ENCODE data around the gene SPINK4.

SPINK4 gene, protein sequence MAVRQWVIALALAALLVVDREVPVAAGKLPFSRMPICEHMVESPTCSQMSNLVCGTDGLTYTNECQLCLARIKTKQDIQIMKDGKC

GRCh38 chr9:33239921-33240320 is at the start of gene SPINK4:
SPINK4 (plus strand) TSS chr9:33240167; CDS start chr9:33240209, 42 bp downstream.
- DNase-seq: no peak

DNA sequence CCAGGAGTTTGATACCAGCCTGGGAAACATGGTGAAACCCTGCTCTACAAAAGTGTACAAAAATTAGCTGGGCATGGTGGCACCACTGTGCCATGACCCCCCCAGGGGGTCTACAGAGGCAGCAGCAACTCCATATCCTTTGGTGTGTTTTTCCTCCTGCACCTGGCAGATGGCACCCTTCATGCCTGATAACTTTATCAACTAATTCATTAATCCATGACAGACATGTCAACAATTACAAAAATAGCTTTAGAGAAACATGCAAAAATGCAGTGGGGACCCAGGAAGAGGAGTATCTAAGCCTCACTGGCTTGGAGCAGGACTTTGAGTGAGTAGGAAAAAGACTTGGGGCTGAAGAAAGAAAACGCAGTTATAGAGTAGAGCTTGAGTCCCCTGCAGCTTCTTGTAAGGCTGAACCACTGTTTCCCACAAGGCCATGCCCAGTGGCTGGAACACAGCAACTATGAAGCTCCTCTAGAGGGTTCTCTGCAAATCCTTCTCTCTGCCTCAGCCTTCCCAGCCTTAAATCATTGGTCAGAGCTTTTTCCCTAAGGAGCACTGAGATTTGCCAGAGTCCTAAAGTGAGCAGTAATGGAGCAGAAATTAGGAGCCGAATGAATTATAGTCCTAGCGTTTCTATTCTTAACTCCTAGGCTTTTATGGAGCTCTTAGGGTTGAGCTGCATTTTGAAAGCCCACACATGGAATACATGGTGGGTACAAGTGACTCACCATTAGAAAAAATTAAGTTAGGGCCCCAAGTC is 47.3 kb upstream of the SPINK4 start:
- DNase-seq: no peak

GRCh38 chr9:33193818-33194217 is 46.1 kb upstream of the SPINK4 start:
- DNase-seq: no peak

GRCh38 chr9:33196736-33197135 is 43.2 kb upstream of the SPINK4 start:
- DNase-seq: no peak

DNA sequence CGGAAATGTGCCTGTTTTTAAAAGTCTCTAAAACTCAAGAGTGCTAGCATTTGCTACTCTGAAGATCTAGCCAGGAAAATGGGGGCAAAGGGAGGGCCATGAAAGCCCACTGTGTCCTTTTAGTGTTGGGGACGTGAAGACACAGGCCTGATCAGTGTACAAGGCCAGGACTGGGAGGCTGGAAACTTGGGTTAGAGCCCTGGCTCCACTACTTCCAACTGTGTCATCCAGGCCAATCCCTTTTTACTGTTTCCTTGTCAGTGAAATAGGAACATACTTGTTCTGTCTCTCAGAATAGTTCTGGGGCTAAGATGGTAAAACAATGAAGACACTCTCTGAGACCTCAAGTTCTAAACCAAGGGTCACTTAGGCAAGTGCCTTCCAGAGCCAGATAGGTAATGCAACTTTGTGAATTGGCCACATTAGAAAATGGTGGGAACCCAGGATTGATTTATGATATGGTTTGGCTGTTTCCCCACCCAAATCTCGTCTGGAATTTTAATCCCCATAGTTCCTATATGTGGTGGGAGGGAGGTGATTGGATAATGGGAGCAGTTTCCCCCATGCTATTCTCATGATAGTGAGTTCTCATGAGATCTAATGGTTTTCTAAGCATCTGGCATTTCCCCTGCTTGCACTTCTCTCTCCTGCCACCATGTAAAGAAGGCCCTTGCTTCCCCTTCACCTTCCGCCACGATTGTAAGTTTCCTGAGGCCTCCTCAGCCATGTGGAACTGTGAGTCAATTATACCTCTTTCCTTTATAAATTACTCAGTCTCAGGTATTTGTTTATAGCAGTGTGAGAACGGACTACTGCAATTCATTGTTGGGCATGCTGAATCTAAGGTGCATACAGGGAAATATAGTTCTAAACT is 42.5 kb upstream of the SPINK4 start:
- DNase-seq: no peak

- no peak for DNase-seq
These were observed 41.8 kb upstream of the SPINK4 start for GRCh38 chr9:33198165-33198564.

DNA sequence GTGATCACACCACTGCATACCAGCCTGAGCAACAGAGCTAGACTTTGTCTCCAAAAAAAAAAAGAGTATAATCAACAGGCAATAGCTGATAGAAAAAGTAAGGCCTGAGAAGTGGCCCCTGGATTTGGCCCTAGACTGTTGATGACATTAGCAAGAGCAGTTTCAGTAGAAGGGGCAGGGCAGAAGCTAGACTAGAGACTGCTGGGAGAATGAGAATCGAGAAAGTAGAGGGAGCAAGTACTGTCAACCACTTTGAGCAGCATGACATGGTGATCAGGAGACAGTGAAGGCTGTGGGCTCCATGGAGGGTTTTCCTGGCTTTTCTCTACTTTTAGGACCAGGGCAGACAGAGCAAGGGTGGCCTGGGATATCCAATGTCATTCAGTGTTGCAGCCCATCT is 37.9 kb upstream of the SPINK4 start:
- no peak for DNase-seq

DNA sequence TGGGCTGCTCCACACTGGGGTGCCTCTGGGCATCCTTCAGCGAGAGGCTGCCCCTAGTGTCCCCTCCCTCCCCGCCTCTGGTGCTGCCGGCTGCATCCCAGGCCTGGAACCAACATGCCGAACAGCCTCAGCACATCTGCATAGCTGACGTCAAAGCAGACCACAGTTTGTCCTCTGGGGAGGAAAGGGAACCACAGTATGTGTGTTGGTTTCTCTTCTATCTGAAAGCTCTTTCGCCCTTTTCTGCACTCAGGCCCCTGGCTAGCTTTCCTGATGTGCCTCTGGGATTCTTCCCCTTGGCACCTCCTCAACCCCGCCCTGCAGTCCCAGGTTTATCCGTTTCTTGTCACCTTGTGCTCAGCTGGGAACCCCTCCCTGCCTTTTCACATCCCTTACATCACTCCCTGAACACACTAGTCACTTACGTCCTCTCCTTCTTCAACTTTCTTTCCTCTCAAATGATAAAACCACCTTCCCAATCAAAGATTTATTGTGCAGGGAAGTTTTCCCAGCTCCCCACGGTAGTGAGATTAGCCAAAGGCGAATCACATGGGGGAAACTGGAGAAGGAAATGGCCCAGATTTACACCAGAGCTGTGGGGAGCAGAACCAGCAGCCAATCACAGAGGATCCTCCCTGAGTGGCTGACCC is 37.3 kb upstream of the SPINK4 start:
- DNase-seq: no peak

DNA sequence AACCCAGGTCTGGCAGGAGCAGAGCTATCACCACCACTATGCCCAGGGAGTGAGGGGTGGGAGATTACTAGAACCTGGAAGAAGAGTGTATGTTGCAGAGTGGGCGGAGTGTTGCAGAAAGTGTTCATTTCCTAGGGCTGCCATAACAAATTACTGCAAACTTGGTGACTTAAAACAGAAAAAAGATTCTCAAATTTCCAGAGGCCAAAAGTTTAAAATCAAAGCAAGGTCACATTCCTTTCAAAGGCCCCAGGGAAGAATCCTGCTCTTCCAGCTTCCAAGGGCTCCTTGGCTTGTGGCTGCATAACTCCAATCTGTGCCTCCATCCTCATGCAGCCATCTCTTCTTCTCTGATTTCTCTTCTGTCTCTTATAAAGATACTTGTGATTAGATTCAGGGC is 30.6 kb upstream of the SPINK4 start:
- no peak for DNase-seq

GRCh38 chr9:33210006-33210715 is 29.8 kb upstream of the SPINK4 start:
- no peak for DNase-seq

DNA sequence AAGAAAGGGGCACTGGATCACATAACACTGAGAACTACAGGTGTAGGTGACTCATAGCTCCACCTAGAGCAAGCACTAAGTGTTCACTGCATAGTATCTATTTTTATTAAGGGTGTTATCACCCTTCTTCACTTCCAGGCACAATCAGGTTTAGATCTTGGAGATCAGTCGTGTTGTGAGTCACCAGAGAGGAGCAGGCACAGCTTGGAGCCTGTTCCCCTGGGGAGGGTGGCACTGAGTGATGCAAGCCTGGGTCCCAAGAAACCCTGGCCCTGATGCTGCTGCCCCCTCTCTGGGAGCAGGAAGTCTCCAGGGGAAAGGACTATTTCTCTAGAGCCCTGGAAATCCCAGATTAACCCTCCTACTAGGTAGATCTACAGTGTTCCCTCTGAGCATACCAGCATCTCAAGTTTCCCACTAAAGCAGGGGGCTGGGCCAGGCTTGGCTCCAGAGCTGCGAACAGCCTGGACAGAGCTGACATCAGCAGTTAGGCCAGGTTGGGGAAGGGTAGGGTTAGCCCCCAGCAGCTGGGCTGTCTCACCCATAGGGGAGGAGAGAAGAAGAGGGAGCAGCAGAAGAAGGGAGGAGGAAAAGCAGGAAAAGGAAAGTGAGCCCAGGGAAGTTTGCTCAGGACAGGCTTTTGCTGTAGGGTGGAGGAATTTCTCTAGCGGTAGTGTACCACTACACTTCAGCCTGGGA is 28.1 kb upstream of the SPINK4 start:
- no peak for DNase-seq

DNA sequence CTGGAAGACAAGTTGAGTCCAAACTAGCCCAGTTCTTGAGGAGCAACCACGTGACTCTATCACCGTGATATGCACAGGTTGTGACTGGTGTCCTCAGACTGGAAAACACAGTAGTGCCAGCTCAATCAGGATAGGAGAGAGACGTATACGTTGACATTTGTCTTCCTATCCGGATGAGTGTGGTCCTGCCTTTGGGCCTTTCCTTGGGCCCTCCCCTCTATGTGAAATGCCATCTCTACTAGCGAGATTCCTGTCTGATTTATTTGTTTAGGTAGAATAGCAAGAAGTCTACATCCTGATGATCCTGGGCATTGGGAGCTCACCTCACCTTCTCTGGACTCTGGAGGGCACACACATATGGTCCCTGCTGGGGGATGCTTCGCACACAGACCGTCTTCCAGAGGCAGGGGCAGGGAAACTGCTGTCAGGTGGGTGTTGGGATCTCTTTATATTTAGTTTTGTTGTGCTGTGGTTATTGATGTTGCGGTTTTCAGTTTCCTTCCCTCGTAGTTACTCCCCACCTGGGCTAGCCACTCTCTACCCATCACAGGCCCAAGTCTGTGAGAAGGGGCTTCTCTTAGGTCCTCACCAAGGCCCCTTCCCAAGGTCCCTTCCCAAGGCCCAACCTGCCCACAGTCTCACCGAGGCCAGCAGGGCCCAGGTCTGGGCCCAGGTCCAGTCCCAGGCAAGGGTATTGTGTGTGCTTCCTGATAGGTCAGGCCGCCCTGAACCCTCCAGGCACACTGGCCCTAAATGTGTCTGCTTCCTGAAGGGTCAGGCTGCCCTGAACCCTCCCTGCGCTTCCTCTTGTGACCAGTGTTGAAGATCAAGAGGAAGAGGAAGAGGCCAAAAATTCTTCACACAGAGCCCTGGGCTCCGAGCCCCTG is 19.0 kb upstream of the SPINK4 start:
- no peak for DNase-seq

DNA sequence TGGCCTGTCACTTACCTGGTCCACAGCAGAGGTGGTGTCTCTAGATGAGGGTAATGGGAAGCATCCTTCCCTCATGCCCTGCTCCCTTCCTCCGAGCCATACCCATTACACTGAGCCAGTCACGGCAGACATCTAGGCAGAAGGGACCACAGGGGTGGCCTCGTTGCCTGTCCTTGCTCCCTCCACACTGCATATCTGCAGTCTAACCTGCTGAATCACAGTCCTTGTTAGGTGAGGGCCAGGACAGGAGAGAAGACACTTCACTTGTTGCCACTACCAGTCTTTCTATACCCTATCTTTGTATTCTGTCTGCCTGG is 18.4 kb upstream of the SPINK4 start:
- no peak for DNase-seq

- DNase-seq: no peak
These were observed 17.9 kb upstream of the SPINK4 start for GRCh38 chr9:33222031-33222430.

GRCh38 chr9:33223696-33224095 is 16.3 kb upstream of the SPINK4 start:
- DNase-seq: no peak

- peak; percentile 82 for DNase-seq
These were observed 14.4 kb upstream of the SPINK4 start for GRCh38 chr9:33225319-33226147.

DNA sequence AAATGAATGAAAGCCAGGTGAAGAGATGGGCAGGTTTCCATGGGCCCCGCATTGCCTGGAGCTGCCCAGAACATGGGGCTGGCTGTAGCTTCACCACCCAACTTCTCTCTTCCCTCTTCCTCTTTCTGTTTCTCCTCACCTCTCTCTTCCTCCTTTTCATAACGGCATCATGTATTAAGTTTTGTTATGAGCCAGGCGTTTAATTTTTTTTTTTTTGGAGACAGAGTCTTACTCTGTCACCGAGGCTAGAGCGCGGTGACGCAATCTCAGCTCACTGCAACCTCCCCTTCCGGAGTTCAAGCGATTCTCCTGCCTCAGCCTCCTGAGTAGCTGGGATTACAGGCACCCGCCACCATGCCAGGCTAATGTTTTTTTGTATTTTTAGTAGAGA is 13.0 kb upstream of the SPINK4 start:
- no peak for DNase-seq

DNA sequence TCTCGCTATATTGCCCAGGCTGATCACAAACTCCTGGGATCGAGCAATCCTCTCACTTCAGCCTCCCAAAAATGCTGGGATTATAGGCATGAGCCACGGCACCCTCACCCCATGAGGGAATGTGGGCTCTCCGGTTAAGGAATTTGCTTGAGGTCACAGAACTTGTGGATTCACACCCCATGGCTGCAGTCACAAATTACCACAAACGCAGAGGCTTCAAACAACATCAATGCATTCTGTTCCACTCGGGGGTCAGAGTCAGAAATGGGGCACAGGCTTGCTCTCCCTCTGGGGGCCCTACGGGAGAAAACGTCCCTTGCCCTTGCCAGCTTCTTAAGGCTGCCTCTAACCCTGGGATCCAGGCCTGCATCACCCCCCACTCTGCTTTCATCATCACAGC is 12.2 kb upstream of the SPINK4 start:
- no peak for DNase-seq

DNA sequence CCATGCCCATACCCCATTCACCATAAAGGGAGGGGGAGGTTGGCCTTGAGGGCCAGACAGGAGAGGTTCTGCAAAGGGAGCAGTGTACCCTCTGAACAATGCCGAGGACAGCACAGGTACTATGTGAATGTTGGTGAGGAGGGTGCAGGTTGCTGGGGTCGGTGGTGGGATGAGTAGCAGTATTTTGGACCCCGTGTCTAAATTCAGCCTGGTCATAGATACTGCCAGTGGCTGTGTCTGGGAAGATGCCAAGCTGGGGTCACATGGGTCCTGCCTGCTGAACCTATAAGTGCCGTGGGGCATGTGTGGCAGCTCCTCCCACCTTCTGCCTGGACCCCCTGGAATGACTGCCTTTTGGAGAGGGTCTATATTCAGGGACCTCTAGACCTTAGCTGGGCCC is 11.4 kb upstream of the SPINK4 start:
- DNase-seq: no peak

DNA sequence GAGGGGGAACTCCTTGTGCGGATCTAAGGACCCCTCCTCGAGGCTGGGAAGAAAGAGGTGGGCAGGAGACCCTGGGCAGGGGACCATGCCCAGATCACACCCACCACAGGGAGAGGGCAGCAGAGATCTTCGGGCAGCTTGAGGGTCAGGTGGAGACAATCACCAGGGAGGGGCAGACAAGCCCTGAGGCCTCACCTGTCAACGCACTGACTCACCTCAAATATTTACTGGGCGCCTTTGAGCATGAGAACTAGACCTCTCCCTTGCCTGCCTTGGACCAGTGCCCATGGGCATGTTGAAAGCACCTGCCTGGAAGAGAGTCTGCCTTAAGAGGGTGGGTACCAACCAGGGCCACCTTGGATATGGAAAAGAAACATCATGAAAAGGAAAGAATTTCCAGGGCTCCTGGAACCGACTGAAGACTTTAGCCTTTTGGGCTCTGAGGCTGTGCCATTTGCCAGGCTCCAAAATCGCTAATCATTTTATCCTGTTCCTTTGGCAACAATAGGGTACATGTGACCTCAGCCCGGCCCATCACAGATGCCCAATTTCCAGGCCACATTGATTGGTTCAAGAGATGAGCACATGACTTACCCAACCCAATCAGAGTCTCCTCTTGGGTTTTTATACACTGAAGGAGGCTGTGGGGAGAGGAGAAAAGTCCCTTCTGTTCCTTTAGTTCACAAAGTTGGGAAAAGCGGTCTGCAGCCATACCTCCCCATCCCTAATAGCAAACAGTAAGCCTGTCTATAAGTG is 10.4 kb upstream of the SPINK4 start:
- no peak for DNase-seq
